Fibroblast of skin of right biceps (primary cell): ENCODE measurements around the gene GLIS1.
A peak's percentile ranks its signal among the peaks of the same experiment; 100 is the strongest.

Experiments used
- DNase-seq: peaks from one replicate; pipeline ENCODE4 v3.0.0-alpha.2; 2013

The GLIS1 gene

GRCh38 chr1:53633073-53633704 is 105.8 kb downstream of the GLIS1 start:
- no peak for DNase-seq

- no peak for DNase-seq
These were observed 107.2 kb downstream of the GLIS1 start for GRCh38 chr1:53631622-53632310.

DNA sequence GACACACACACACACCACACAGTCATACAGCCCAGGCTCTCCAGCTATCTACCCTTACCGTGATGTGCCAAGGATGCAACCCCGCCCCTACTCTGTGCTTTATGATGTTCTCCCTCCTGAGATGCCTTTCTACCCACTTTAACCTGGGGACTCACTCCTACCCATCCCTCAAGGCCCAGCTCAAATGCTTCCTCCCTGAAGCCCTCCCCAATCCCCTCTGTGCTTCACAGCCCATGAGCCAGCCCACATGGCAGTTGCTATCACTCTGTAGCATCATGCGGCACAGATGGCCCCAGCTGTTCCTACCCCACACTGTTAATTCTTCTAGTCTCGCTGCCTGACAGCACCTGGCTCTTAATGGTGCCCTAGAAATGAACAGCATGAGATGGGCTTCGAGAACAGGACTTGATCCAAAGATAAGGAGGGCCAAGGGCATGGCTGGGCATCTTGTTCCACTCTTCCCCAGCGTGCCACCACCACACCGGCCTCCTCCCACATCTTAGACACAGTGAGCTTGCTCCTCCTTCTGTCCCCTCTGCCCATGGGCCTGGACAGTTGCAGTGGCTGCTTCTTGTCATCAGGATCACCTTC is 109.8 kb downstream of the GLIS1 start:
- DNase-seq, result no peak

- DNase-seq, result no peak
These were observed 110.5 kb downstream of the GLIS1 start for GRCh38 chr1:53628286-53628955.

DNA sequence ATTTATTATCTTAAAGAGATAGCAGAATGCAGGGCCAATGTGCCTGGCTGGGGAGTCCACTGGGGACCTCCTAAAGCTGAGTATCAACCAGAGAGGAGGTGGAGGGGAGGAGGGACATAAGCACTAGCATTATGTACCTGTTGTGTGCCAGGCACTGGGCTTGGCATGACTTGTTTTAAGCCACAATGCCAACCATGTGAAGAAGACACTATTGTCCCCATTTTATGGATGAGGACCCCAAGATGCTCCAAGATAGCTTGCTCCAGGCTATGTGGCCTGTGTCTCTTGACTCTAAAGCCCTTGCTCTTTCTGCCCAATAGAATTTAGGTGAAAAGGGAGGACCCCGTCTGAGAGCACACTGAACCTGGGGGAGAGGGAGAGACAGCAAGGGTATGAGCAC is 111.3 kb downstream of the GLIS1 start:
- DNase-seq, result no peak

GRCh38 chr1:53627031-53627430 is 111.9 kb downstream of the GLIS1 start:
- no peak for DNase-seq

DNA sequence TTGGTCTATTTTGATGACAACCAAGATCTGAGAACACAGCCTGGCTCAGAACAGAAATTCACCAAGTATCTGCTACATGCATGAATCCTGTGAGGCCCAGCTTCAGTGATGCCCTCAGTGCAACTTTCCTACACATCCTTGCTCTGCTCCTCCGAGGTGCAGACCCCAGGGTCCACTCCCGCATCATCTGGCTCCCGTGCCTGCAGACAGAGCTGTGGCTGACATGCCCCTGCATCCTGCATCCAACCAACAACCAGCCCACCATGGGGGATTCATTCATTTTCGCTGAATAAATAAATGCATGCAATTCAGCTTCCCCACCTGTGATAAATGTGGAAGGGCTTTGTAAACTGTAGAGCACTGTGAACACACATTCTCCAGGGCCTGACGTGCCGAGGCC is 112.3 kb downstream of the GLIS1 start:
- no peak for DNase-seq

GRCh38 chr1:53625766-53626520 is 113.0 kb downstream of the GLIS1 start:
- no peak for DNase-seq

- DNase-seq, result peak; percentile 69
These were observed 113.9 kb downstream of the GLIS1 start for GRCh38 chr1:53625049-53625448.

DNA sequence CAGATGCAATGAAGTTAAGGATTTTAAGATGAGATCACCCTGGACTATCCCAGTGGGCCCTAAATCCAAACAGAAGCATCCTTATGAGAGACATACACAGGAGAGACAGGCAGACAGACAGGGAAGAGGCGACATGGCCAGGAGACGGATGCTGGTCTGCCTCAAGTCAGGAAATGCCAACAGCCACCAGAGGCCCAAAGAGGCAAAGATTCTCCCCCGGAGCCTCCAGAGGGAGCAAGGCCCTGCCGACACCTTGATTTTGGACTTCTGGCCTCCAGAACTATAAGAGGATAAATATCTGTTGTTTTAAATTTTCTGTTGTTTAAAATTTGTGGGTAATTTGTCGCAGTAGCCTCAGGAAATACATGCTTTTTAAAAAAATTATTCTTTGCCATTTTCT is 116.4 kb downstream of the GLIS1 start:
- no peak for DNase-seq

GRCh38 chr1:53621144-53621543 is 117.8 kb downstream of the GLIS1 start:
- DNase-seq, result no peak

DNA sequence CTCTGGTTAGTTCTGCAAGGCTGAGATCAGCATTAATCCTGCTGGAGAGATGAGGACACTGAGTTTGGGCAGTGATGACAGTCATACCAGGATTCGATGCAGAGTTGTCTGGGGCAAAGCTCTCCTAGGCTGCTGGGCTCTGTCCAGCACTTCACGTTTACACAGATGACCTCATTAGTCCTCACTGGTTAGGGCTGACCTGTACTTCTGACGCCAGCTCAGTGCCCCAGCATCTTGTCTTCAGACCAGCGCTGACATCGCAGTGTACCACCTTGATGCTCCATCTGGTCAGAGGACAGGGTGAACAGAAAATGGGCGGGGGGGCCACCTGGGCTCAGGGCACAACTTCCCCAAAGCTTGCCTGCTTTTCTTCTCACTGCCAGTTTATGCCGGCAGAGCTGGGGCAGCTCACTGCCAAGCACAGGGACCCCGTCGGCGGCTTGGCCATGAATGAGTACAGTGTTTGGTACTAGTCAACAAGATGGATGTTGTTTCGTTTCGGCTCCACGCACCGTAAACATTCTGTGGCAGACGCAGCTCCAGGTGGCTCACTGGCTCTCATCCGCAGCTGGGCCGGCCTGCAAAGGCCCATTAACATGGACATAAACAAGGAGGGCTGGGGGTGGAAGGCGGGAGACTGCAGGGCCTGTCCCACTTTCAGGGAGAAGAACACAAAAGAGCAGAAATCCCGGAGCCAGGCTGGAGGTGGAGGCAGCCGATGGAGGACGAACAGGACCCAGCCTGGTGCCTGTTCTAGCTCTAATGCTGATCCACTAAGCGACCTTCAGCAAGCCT is 118.7 kb downstream of the GLIS1 start:
- peak; percentile 8 for DNase-seq

- no peak for DNase-seq
These were observed 119.5 kb downstream of the GLIS1 start for GRCh38 chr1:53619367-53620060.

- DNase-seq, result no peak
These were observed 120.2 kb downstream of the GLIS1 start for GRCh38 chr1:53618500-53619366.

- DNase-seq, result no peak
These were observed 121.0 kb downstream of the GLIS1 start for GRCh38 chr1:53617851-53618499.

- DNase-seq, result peak; percentile 8
These were observed 121.6 kb downstream of the GLIS1 start for GRCh38 chr1:53617382-53617781.

GRCh38 chr1:53616927-53617326 is 122.0 kb downstream of the GLIS1 start:
- DNase-seq, result peak; percentile 7

DNA sequence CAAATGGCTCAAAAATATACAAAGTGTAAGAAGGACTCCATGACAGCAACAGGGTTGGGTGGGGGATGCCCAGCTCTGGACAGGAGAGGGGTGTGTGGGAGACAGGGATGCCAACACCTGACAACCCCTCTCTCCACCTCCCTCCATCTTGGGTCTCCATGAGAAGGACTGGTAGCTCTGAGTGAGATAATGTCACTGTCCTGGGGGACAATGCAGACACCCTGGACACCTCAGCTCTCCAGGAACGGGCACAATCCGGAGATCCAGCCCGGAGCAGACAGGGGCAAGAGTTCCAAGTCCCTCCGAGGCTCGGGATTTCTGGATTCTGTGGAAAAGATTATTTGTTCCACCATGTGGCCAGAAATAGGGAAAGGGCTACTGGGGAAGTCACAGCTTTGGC is 122.5 kb downstream of the GLIS1 start:
- no peak for DNase-seq

GRCh38 chr1:53615101-53615500 is 123.9 kb downstream of the GLIS1 start:
- DNase-seq, result no peak
